DND-41 (cell line): ENCODE results near the gene LEF1.
A peak's percentile ranks its signal among the peaks of the same experiment; 100 is the strongest.

Source experiments
- ATAC-seq: fragments of 200-7000 bp; cut with Tn5 transposase; 3 replicates; pipeline ENCODE4 v1.9.1; 2021; ENCODE audit warnings: low read depth; ENCODE audit not compliant: insufficient read depth
- DNase-seq: peaks from one replicate; pipeline ENCODE4 v3.0.0-alpha.2; 2020
- H2AFZ ChIP-seq: 2 replicates; pipeline ENCODE4 v1.6.0; 2012; ENCODE audit warnings: low read depth, low read length
- H3K27ac ChIP-seq: 2 replicates; pipeline ENCODE4 v1.5.1; 2012; ENCODE audit warnings: low read length, inconsistent platforms
- H3K27me3 ChIP-seq: fragments of 200-600 bp; sonication (generic); 2 replicates; pipeline ENCODE4 v1.6.0; 2012; ENCODE audit warnings: low read length, mild to moderate bottlenecking, inconsistent platforms; ENCODE audit not compliant: insufficient read depth, poor library complexity
- H3K36me3 ChIP-seq: 2 replicates; pipeline ENCODE4 v1.5.1; 2012; ENCODE audit warnings: low read length, inconsistent platforms; ENCODE audit not compliant: insufficient read depth
- H3K4me1 ChIP-seq: 2 replicates; pipeline ENCODE4 v1.5.1; 2012; ENCODE audit warnings: mild to moderate bottlenecking, low read length; ENCODE audit not compliant: insufficient read depth
- H3K4me2 ChIP-seq: 2 replicates; pipeline ENCODE4 v1.6.0; 2012; ENCODE audit warnings: mild to moderate bottlenecking, moderate library complexity, low read length, inconsistent platforms; ENCODE audit not compliant: insufficient read depth
- H3K4me3 ChIP-seq, 2 experiments: fragments of 200-600 bp in 1 of 2; shearing (Covaris generic) in 1 of 2; 2 replicates each; pipeline ENCODE4 v1.5.1; 2012 to 2016; ENCODE audit warnings: inconsistent platforms in 2 of 2, low read length in 2 of 2, mild to moderate bottlenecking in 2 of 2, low read depth in 1 of 2, moderate library complexity in 1 of 2
- H3K79me2 ChIP-seq: 2 replicates; pipeline ENCODE4 v1.6.0; 2012; ENCODE audit warnings: low read length, inconsistent platforms; ENCODE audit not compliant: insufficient read depth
- H3K9ac ChIP-seq: 2 replicates; pipeline ENCODE4 v1.6.0; 2012; ENCODE audit warnings: low read depth, mild to moderate bottlenecking, inconsistent platforms, low read length, moderate library complexity
- H3K9me3 ChIP-seq: 2 replicates; pipeline ENCODE4 v1.5.1; 2012; ENCODE audit warnings: low read length, moderate library complexity, mild to moderate bottlenecking, inconsistent platforms; ENCODE audit not compliant: insufficient read depth, severe bottlenecking
- H4K20me1 ChIP-seq: 2 replicates; pipeline ENCODE4 v1.6.0; 2012; ENCODE audit warnings: low read length; ENCODE audit not compliant: insufficient read depth
- EZH2 ChIP-seq: IDR thresholded peaks from 3 replicates; pipeline ENCODE4 v1.6.1; 2012; ENCODE audit warnings: borderline replicate concordance, low read depth, mild to moderate bottlenecking, moderate library complexity, low read length, inconsistent platforms; ENCODE audit not compliant: severe bottlenecking
- TF ChIP-seq, protein P1 (sequence below): IDR thresholded peaks from 2 replicates; pipeline ENCODE4 v1.5.1; 2012; ENCODE audit warnings: borderline replicate concordance, low read length, moderate library complexity, mild to moderate bottlenecking; ENCODE audit not compliant: poor library complexity, severe bottlenecking; ENCODE audit errors: extremely low read depth

LEF1 gene

DNA sequence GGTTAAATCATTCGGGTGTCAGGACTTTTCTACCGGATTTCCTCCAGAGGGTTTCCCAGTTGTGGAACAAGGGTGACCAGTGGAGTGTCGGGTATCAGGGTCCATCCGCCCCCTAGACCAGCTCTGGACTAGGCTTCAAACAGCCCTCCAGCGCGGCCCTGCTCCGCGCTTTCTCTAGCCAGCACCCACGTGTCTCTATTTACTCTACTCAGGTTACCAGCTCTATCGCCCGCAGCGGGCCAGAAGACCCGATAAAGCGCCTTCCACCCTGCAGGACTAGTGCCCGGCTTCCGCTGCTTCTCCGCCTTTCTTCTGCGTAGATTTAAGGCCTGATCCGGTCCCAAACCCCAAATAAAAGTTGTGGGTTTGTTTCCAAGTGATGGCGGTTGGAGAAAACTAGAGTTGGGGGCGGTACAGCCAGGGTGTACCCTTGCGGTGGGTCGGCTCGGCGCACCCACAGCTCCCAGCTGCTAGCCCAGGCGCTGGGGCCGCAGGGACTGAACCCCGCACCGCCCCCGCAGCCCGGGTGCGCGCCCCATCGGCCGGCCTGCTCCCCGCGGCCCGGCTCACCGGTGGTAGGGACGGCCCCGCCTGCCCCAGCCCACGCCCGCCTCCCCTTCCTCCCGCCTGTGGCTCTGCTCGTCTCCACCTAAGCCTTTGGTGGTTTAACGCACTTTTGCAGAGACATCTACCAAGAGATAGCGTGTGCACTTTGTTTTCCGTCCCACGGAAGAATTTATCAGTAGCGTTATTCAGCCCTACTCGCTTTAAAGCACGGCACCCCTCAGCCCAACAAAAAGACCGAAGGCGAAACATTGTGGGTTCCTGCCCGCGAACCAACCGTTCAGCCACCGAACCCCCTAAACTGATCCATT is 2.1 kb downstream of the LEF1 start:
- TF ChIP-seq, protein P1, sequence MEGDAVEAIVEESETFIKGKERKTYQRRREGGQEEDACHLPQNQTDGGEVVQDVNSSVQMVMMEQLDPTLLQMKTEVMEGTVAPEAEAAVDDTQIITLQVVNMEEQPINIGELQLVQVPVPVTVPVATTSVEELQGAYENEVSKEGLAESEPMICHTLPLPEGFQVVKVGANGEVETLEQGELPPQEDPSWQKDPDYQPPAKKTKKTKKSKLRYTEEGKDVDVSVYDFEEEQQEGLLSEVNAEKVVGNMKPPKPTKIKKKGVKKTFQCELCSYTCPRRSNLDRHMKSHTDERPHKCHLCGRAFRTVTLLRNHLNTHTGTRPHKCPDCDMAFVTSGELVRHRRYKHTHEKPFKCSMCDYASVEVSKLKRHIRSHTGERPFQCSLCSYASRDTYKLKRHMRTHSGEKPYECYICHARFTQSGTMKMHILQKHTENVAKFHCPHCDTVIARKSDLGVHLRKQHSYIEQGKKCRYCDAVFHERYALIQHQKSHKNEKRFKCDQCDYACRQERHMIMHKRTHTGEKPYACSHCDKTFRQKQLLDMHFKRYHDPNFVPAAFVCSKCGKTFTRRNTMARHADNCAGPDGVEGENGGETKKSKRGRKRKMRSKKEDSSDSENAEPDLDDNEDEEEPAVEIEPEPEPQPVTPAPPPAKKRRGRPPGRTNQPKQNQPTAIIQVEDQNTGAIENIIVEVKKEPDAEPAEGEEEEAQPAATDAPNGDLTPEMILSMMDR: no peak
- TF ChIP-seq EZH2: no peak
- peaks cover 93% of the 10 kb centered on the region for H3K79me2 ChIP-seq
- peak overlapping the region; percentile 65 for H3K4me2 ChIP-seq
- H3K4me3 ChIP-seq: peak overlapping the region; percentile 45 to 64
- H4K20me1 ChIP-seq: peaks cover 46% of the 10 kb centered on the region
- DNase-seq (peak; percentile 73), ATAC-seq (peak; percentile 20)
- H3K9me3 ChIP-seq: no peaks in the 10 kb centered on the region
- H3K27ac ChIP-seq: peak overlapping the region; percentile 95
- no peaks in the 10 kb centered on the region for H3K27me3 ChIP-seq
- peaks cover 55% of the 10 kb centered on the region for H3K4me1 ChIP-seq
- H3K36me3 ChIP-seq: peaks cover 49% of the 10 kb centered on the region
- H2AFZ ChIP-seq: no peak overlapping the region
- peak overlapping the region; percentile 95 for H3K9ac ChIP-seq

GRCh38 chr4:108166038-108166437 is 2.7 kb downstream of the LEF1 start:
- H3K27ac ChIP-seq: peak overlapping the region; percentile 95
- no peaks in the 10 kb centered on the region for H3K27me3 ChIP-seq
- no peak overlapping the region for H2AFZ ChIP-seq
- peak overlapping the region; percentile 45 to 64 for H3K4me3 ChIP-seq
- H4K20me1 ChIP-seq: peaks cover 51% of the 10 kb centered on the region
- no peaks in the 10 kb centered on the region for H3K9me3 ChIP-seq
- TF ChIP-seq, protein P1: no peak
- no peak for TF ChIP-seq EZH2
- peaks cover 55% of the 10 kb centered on the region for H3K36me3 ChIP-seq
- ATAC-seq: peak; percentile 11
- H3K9ac ChIP-seq: peak overlapping the region; percentile 95
- peaks cover 56% of the 10 kb centered on the region for H3K4me1 ChIP-seq
- peak; percentile 72 for DNase-seq
- H3K79me2 ChIP-seq: peaks cover 99% of the 10 kb centered on the region
- peak overlapping the region; percentile 65 for H3K4me2 ChIP-seq

DNA sequence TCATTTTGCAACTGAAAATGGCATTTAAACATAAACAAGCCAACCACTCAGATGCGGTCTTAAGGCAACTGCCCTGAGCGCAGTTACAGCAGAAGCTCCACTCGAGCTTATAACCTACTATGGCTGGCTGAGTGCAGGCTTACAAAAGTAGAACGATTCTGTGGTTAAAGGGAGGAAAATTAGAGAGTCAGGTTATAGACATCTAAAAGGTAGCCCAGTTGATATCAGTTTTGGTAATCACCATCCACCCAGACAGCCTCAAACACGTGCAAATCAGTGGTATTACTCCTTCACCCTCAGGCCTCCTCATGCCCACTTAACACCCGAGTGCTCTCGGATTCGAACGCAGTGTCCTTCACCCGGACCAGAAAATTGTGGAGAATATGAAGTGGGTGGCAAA is 3.1 kb downstream of the LEF1 start:
- Histone ChIP-seq H3K79me2 (peaks cover 99% of the 10 kb centered on the region), H4K20me1 (peaks cover 55% of the 10 kb centered on the region)

More for the DNA sequence above, 3.1 kb downstream of the LEF1 start:
- peak overlapping the region; percentile 65 for H3K4me2 ChIP-seq
- DNase-seq: peak; percentile 43
- no peak for TF ChIP-seq EZH2
- TF ChIP-seq, protein P1: no peak
- no peaks in the 10 kb centered on the region for H3K27me3 ChIP-seq
- H2AFZ ChIP-seq: no peak overlapping the region
- H3K36me3 ChIP-seq: peaks cover 60% of the 10 kb centered on the region
- peaks cover 56% of the 10 kb centered on the region for H3K4me1 ChIP-seq
- ATAC-seq: peak; percentile 2; the same call in 1 of the 3 replicates
- H3K4me3 ChIP-seq: peak overlapping the region; percentile 45 to 64
- no peaks in the 10 kb centered on the region for H3K9me3 ChIP-seq
- peak overlapping the region; percentile 95 for H3K9ac ChIP-seq
- peak overlapping the region; percentile 95 for H3K27ac ChIP-seq
